ENCODE measurements around the gene PLA2G4E.

DNA sequence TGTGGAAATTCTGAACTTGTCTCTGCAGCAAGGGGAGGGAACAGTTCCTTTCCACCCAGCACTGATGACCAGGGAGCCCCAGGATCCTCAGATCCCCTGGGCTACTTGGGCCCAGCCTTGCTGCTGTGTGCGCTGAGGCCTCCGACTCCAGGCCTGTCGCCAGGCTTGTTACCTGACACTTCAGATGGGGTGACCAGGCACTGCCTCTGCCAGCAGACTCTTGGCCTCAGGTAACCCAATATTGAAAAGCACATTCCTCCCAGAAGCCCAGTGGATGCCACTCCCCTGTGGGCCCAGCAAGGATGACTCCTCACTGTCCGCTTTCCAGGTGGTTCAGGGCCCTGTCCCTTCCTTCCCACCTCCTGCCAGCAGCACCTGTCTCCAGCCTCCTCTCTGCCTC, 3.5 kb upstream of the PLA2G4E start:
- TF ChIP-seq, protein P1, sequence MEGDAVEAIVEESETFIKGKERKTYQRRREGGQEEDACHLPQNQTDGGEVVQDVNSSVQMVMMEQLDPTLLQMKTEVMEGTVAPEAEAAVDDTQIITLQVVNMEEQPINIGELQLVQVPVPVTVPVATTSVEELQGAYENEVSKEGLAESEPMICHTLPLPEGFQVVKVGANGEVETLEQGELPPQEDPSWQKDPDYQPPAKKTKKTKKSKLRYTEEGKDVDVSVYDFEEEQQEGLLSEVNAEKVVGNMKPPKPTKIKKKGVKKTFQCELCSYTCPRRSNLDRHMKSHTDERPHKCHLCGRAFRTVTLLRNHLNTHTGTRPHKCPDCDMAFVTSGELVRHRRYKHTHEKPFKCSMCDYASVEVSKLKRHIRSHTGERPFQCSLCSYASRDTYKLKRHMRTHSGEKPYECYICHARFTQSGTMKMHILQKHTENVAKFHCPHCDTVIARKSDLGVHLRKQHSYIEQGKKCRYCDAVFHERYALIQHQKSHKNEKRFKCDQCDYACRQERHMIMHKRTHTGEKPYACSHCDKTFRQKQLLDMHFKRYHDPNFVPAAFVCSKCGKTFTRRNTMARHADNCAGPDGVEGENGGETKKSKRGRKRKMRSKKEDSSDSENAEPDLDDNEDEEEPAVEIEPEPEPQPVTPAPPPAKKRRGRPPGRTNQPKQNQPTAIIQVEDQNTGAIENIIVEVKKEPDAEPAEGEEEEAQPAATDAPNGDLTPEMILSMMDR (IDR thresholded peaks at IDR 0.05): no peak
- no peak for TF ChIP-seq ZFX (IDR thresholded peaks at IDR 0.05; ENCODE audit: borderline replicate concordance)

All from 22Rv1 (cell line).